Head of caudate nucleus (tissue), 42 donors: ENCODE measurements around the gene BASP1.
A peak's percentile ranks its signal among the peaks of the same experiment; 100 is the strongest.

Experiments
- DNase-seq, 42 donors: peaks; one replicate each; pipeline versions ENCODE4 v3.0.0 to v3.0.0-alpha.2; 2020 to 2021; ENCODE audit warnings: mixed read lengths in 7 of 42
- intact Hi-C: fragments of 100-400 bp; cut with DNase I; formaldehyde crosslinking; loops from one replicate; pipeline ENCODE4 v1.15.0; 2022

Gene BASP1

GRCh38 chr5:17219006-17219422 lies 1.6 kb downstream of the BASP1 start:
- peak; percentile 36 to 89 (median 74) for DNase-seq
- intact Hi-C loops: loop anchor here (5.0 kb wide), 2 partner anchors 898 to 1088 kb away; no protein-coding TSS in a partner anchor

- intact Hi-C loops: loop anchor here (5.0 kb wide), 2 partner anchors 898 to 1088 kb away; no protein-coding TSS in a partner anchor
- DNase-seq: no peak
Observed at GRCh38 chr5:17219469-17219868, 2.0 kb downstream of the BASP1 start.

GRCh38 chr5:17219992-17220391 lies 2.6 kb downstream of the BASP1 start:
- intact Hi-C loops: loop anchor here (5.0 kb wide), 2 partner anchors 897 to 1087 kb away; no protein-coding TSS in a partner anchor
- no peak for DNase-seq

- no peak for DNase-seq
- intact Hi-C loops: no loop called here
Observed at GRCh38 chr5:17220469-17220868, 3.0 kb downstream of the BASP1 start.

GRCh38 chr5:17221843-17222636 lies 4.6 kb downstream of the BASP1 start:
- intact Hi-C loops: no loop called here
- no peak for DNase-seq

- DNase-seq: no peak
- intact Hi-C loops: no loop called here
Observed at GRCh38 chr5:17222664-17223063, 5.2 kb downstream of the BASP1 start.

- no peak for DNase-seq
- intact Hi-C loops: no loop called here
Observed at GRCh38 chr5:17223367-17224185, 6.1 kb downstream of the BASP1 start.

- no peak for DNase-seq
- intact Hi-C loops: no loop called here
Observed at GRCh38 chr5:17224858-17225511, 7.6 kb downstream of the BASP1 start.

GRCh38 chr5:17225520-17225919 lies 8.1 kb downstream of the BASP1 start:
- DNase-seq: no peak
- intact Hi-C loops: no loop called here

- intact Hi-C loops: no loop called here
- no peak for DNase-seq
Observed at GRCh38 chr5:17227868-17228267, 10.4 kb downstream of the BASP1 start.

GRCh38 chr5:17228821-17229291 lies 11.4 kb downstream of the BASP1 start:
- DNase-seq: no peak
- intact Hi-C loops: no loop called here

- DNase-seq: no peak
- intact Hi-C loops: no loop called here
Observed at GRCh38 chr5:17229313-17229712, 11.9 kb downstream of the BASP1 start.

GRCh38 chr5:17230191-17230590 lies 12.8 kb downstream of the BASP1 start:
- intact Hi-C loops: no loop called here
- no peak for DNase-seq

GRCh38 chr5:17230808-17231525 lies 13.5 kb downstream of the BASP1 start:
- DNase-seq: no peak
- intact Hi-C loops: no loop called here

GRCh38 chr5:17232405-17232804 lies 15.0 kb downstream of the BASP1 start:
- intact Hi-C loops: no loop called here
- no peak for DNase-seq

GRCh38 chr5:17233488-17233887 lies 16.1 kb downstream of the BASP1 start:
- DNase-seq: no peak
- intact Hi-C loops: no loop called here

GRCh38 chr5:17234374-17234773 lies 16.9 kb downstream of the BASP1 start:
- no peak for DNase-seq
- intact Hi-C loops: no loop called here

GRCh38 chr5:17235731-17236330 lies 18.4 kb downstream of the BASP1 start:
- intact Hi-C loops: no loop called here
- no peak for DNase-seq
